Gastrocnemius medialis (tissue), 4 donors: ENCODE measurements around the gene MACROD2. TPM values are rescaled to one million over a fixed set of nuclear protein-coding genes. Genes with fewer than 3 reads are reported as not detected.

ENCODE experiments used
- ATAC-seq, 2 donors: fragments of 150-250 bp; one replicate each; pipeline ENCODE4 v1.9.1; 2016
- DNase-seq, 2 donors: peaks; one replicate each; pipeline ENCODE4 v3.0.0-alpha.2; 2019
- H3K27ac ChIP-seq, 4 donors: fragments of 200-600 bp; sonication (generic); 1 replicate in 1 of 4; 2 replicates in 3 of 4; pipeline ENCODE4 v1.5.1; 2016 to 2018; ENCODE audit warnings: mild to moderate bottlenecking in 2 of 4, moderate library complexity in 1 of 4
- H3K27me3 ChIP-seq, 3 donors: fragments of 200-600 bp; sonication (generic) in 2 of 3; 1 replicate in 1 of 3; 2 replicates in 2 of 3; pipeline versions ENCODE4 v1.5.1 to v1.6.0; 2016 to 2019; ENCODE audit warnings: mild to moderate bottlenecking in 1 of 3, moderate library complexity in 1 of 3
- H3K36me3 ChIP-seq, 2 donors: fragments of 200-600 bp; sonication (generic) in 1 of 2; one replicate each; pipeline ENCODE4 v1.5.1; 2017 to 2018
- H3K4me1 ChIP-seq, 2 donors: fragments of 200-600 bp; sonication (generic) in 1 of 2; one replicate each; pipeline ENCODE4 v1.5.1; 2016 to 2017; ENCODE audit warnings: mild to moderate bottlenecking in 2 of 2
- H3K4me3 ChIP-seq, 4 donors: fragments of 200-600 bp; sonication (generic) in 3 of 4; 1 replicate in 1 of 4; 2 replicates in 3 of 4; pipeline ENCODE4 v1.5.1; 2016 to 2019; ENCODE audit warnings: mild to moderate bottlenecking in 2 of 4
- H3K9me3 ChIP-seq, 3 donors: fragments of 200-600 bp; sonication (generic) in 2 of 3; 1 replicate in 1 of 3; 2 replicates in 2 of 3; pipeline ENCODE4 v1.5.1; 2016 to 2019
- POLR2A ChIP-seq, 2 donors: fragments of 450-650 bp; IDR thresholded peaks; one replicate each; pipeline ENCODE4 v1.6.1; 2017; ENCODE audit warnings: antibody characterized with exemption in 2 of 2, mild to moderate bottlenecking in 2 of 2, moderate library complexity in 2 of 2
- in situ Hi-C, 4 donors: fragments of 200-750 bp; cut with MboI; loops; one replicate each; pipeline versions ENCODE4 v1.15.0 to v1.8.0; 2017; ENCODE audit warnings: low sequenced_read_pairs in 4 of 4
- intact Hi-C: fragments of 100-400 bp; cut with DNase I; formaldehyde crosslinking; loops from one replicate; pipeline ENCODE4 v1.15.1; 2023; ENCODE audit warnings: low total_unique reads
- total RNA-seq, 4 donors: library from RNA; depleted of rRNA; stranded (reverse); fragments of >200 nt; gene quantifications; one replicate each; pipeline versions ENCODE4 v1.1.0 to v1.2.3, GENCODE V29; 2016
- TF ChIP-seq, protein P1 (sequence below), 5 experiments: fragments of 450-650 bp in 3 of 5; fragments of 200-600 bp in 2 of 5; sonication (generic) in 2 of 5; IDR thresholded peaks in 4 of 5; conservative IDR thresholded peaks in 1 of 5; 1 replicate in 4 of 5; 2 replicates in 1 of 5; pipeline ENCODE4 v1.5.1; 2016 to 2019; ENCODE audit warnings: antibody characterized with exemption in 5 of 5, mild to moderate bottlenecking in 3 of 5, moderate library complexity in 3 of 5

Gene MACROD2
- total RNA-seq, 4 donors from 2014 or later = 1.8 to 10.2 (median 3.6) TPM

DNA sequence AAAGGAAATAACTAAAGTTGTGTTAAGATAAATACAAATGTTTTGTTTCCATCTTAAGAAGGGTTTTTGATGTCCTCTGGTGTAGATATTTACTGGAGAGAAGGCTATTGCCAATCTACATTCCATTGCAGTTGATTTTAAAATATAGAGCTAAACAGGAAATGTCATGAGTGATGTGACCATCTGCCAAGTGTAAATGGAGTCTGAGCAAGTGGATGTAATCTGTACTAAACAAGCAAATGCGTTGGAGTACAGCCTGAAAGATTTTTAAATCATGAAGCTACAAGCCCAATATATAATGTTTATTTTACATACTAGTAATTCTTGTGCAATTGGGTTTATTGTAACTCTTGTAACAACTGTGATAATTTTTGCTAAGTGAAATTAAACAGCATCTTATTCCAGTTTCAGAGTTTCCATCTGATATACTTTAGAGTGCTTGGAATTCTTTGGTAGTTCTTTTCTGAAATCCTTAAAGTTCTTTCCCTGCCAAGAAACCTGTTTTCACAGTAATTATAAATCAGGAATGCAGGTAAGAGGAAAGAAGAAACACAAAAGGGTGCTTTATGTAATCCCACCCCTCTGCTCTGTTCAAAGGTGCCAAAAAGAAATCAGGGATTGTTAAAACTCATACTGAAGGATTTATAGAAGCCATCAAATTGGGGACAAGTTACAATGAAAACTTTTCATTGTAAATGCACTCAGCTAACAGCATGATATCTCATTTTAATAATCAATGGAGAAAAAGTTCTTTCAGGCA is 389.3 kb downstream of the MACROD2 start:
- Histone ChIP-seq H3K36me3 (no peaks in the 10 kb centered on the region), H3K9me3 (no peaks in the 10 kb centered on the region), H3K27ac (no peak overlapping the region), H3K27me3 (no peaks in the 10 kb centered on the region), H3K4me3 (no peak overlapping the region), H3K4me1 (no peaks in the 10 kb centered on the region)
- TF ChIP-seq, protein P1, sequence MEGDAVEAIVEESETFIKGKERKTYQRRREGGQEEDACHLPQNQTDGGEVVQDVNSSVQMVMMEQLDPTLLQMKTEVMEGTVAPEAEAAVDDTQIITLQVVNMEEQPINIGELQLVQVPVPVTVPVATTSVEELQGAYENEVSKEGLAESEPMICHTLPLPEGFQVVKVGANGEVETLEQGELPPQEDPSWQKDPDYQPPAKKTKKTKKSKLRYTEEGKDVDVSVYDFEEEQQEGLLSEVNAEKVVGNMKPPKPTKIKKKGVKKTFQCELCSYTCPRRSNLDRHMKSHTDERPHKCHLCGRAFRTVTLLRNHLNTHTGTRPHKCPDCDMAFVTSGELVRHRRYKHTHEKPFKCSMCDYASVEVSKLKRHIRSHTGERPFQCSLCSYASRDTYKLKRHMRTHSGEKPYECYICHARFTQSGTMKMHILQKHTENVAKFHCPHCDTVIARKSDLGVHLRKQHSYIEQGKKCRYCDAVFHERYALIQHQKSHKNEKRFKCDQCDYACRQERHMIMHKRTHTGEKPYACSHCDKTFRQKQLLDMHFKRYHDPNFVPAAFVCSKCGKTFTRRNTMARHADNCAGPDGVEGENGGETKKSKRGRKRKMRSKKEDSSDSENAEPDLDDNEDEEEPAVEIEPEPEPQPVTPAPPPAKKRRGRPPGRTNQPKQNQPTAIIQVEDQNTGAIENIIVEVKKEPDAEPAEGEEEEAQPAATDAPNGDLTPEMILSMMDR (IDR thresholded peaks at IDR 0.05 in 4 of 5, conservative IDR thresholded peaks at IDR 0.05 in 1 of 5) = no peak
- TF ChIP-seq POLR2A (IDR thresholded peaks at IDR 0.05) = no peak
- DNase-seq (no peak), ATAC-seq (no peak)
- in situ Hi-C loops = no loop called here
- intact Hi-C loops = no loop called here

DNA sequence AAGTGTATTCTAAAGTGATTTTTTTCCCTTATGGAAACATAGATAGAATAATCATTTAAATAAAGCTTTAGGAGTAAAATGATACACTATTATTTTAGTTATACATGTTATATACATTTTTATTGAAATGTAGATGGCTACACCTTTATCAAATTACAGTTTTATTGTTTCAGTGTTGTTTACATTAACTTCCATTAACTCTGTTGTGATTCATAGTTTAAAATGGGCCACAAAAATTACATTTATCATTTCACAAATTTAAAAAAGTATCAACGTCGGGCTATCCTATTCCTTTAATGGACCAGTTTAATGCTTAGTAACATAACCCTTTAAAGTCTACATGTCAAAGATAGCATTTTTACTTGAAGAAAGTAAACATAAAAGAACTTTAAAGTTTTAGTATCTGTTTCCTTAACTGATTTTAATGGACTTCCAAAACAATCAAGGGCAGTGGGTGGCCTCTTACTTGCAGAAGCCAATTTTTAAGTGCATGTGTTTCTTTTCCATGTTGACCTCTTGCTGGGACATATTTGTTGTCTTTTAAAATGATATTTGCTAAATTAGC is 389.9 kb downstream of the MACROD2 start:
- Histone ChIP-seq H3K27ac (no peak overlapping the region), H3K36me3 (no peaks in the 10 kb centered on the region), H3K9me3 (no peaks in the 10 kb centered on the region), H3K4me1 (no peaks in the 10 kb centered on the region), H3K27me3 (no peaks in the 10 kb centered on the region), H3K4me3 (no peak overlapping the region)
- DNase-seq = no peak
- intact Hi-C loops = no loop called here
- no peak for ATAC-seq
- TF ChIP-seq, protein P1 (IDR thresholded peaks at IDR 0.05 in 4 of 5, conservative IDR thresholded peaks at IDR 0.05 in 1 of 5) = no peak
- TF ChIP-seq POLR2A (IDR thresholded peaks at IDR 0.05) = no peak
- in situ Hi-C loops = no loop called here

DNA sequence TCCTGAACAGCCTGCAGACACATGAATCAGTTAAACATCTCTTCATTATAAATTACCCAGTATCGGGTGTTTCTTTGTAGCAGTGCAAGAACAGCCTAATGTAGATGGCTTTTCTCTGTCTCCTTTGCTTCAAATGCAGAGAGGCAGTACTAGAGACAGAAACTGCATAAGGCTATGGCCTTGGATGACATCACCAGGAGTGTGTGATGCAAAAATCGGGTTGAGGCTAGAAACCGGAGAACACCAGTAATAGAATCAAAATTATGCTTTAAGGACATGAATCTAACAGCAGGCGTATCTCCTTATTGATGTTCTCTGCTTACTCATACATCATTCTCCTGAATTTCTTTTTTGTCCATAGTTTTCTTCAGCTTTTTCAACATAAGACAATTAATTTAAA is 391.4 kb downstream of the MACROD2 start:
- ATAC-seq (no peak), DNase-seq (no peak)
- Histone ChIP-seq H3K27ac (no peak overlapping the region), H3K4me1 (no peaks in the 10 kb centered on the region), H3K4me3 (no peak overlapping the region), H3K27me3 (no peaks in the 10 kb centered on the region), H3K9me3 (no peaks in the 10 kb centered on the region), H3K36me3 (no peaks in the 10 kb centered on the region)
- intact Hi-C loops = no loop called here
- TF ChIP-seq POLR2A (IDR thresholded peaks at IDR 0.05) = no peak
- TF ChIP-seq, protein P1 (IDR thresholded peaks at IDR 0.05 in 4 of 5, conservative IDR thresholded peaks at IDR 0.05 in 1 of 5) = no peak
- in situ Hi-C loops = no loop called here

DNA sequence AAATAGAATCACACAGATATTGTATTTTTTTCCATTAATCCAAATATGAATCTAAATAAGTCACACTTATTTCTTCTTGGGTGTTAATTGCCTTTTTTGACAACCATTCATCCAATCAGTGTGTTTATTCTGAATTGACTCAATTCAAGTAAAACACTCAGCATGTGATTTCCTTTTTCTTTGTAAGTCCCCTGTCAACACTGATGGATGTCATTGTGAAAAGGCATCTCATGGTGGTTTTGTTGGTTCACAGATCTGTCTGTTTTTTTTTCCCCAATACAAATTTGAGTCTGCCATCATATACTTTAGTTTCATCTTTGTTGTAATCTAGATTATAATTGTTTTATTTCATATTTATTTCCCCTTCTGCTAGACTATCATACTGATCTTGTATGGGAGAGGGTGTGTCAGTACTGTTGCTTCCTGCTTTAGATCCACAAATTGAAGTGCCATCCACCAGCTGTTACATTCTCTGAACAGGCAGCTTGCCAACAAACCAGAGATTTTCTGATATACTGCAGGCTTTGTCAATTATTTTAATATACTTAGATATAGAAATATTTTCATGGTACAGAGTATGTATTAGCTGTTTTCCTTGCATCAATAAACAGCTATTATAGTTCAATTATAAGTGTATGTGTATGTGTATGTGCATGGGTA is 406.3 kb downstream of the MACROD2 start:
- Histone ChIP-seq H3K36me3 (no peaks in the 10 kb centered on the region), H3K4me3 (no peak overlapping the region), H3K4me1 (no peaks in the 10 kb centered on the region), H3K27me3 (no peaks in the 10 kb centered on the region), H3K27ac (no peak overlapping the region), H3K9me3 (no peaks in the 10 kb centered on the region)
- intact Hi-C loops = no loop called here
- DNase-seq (no peak), ATAC-seq (no peak)
- in situ Hi-C loops = no loop called here
- TF ChIP-seq, protein P1 (IDR thresholded peaks at IDR 0.05 in 4 of 5, conservative IDR thresholded peaks at IDR 0.05 in 1 of 5) = no peak
- TF ChIP-seq POLR2A (IDR thresholded peaks at IDR 0.05) = no peak
